Trophoblast cell (in vitro differentiated cells and primary cell): ENCODE data around the gene TCERG1L.
A peak's percentile ranks its signal among the peaks of the same experiment; 100 is the strongest.

Source experiments
- DNase-seq, 2 donors: peaks; one replicate each; pipeline ENCODE4 v3.0.0-alpha.2; 2016
- H2AFZ ChIP-seq: 2 replicates; pipeline ENCODE4 v1.6.1; 2013; ENCODE audit warnings: low read length, moderate library complexity, mild to moderate bottlenecking; ENCODE audit not compliant: insufficient read depth, poor library complexity
- H2AK5ac ChIP-seq: 2 replicates; pipeline ENCODE4 v1.6.1; 2013; ENCODE audit warnings: mild to moderate bottlenecking, low read length
- H2BK120ac ChIP-seq: 2 replicates; pipeline ENCODE4 v1.6.1; 2013; ENCODE audit warnings: low read length, mild to moderate bottlenecking, moderate library complexity; ENCODE audit not compliant: insufficient read depth, poor library complexity
- H2BK12ac ChIP-seq: 2 replicates; pipeline ENCODE4 v1.6.1; 2013; ENCODE audit warnings: mild to moderate bottlenecking, low read length, moderate library complexity
- H2BK5ac ChIP-seq: 2 replicates; pipeline ENCODE4 v1.6.1; 2013; ENCODE audit warnings: low read length, low read depth, moderate library complexity, mild to moderate bottlenecking; ENCODE audit not compliant: poor library complexity
- H3K14ac ChIP-seq: 2 replicates; pipeline ENCODE4 v1.6.1; 2013; ENCODE audit warnings: mild to moderate bottlenecking, low read length
- H3K18ac ChIP-seq: 2 replicates; pipeline ENCODE4 v1.6.1; 2013; ENCODE audit warnings: mild to moderate bottlenecking, low read length
- H3K23ac ChIP-seq: 2 replicates; pipeline ENCODE4 v1.6.1; 2013; ENCODE audit warnings: low read length
- H3K27ac ChIP-seq: 2 replicates; pipeline ENCODE4 v1.5.1; 2013; ENCODE audit warnings: low read depth, mild to moderate bottlenecking, inconsistent platforms, low read length, moderate library complexity
- H3K27me3 ChIP-seq: 2 replicates; pipeline ENCODE4 v1.6.1; 2013; ENCODE audit warnings: inconsistent platforms, mild to moderate bottlenecking, low read length, moderate library complexity; ENCODE audit not compliant: insufficient read depth
- H3K36me3 ChIP-seq, 2 experiments: 1 replicate in 1 of 2; 2 replicates in 1 of 2; pipeline ENCODE4 v1.6.1; 2013; ENCODE audit warnings: low read length in 2 of 2, mild to moderate bottlenecking in 2 of 2, moderate library complexity in 1 of 2; ENCODE audit not compliant: insufficient read depth in 2 of 2, control insufficient read depth in 1 of 2
- H3K4ac ChIP-seq: 2 replicates; pipeline ENCODE4 v1.6.1; 2013; ENCODE audit warnings: low read depth, mild to moderate bottlenecking, low read length, moderate library complexity
- H3K4me1 ChIP-seq, 2 experiments: 1 replicate in 1 of 2; 2 replicates in 1 of 2; pipeline ENCODE4 v1.6.1; 2013; ENCODE audit warnings: low read length in 2 of 2, mild to moderate bottlenecking in 2 of 2, moderate library complexity in 1 of 2; ENCODE audit not compliant: insufficient read depth in 2 of 2, control insufficient read depth in 1 of 2
- H3K4me2 ChIP-seq: 2 replicates; pipeline ENCODE4 v1.6.1; 2013; ENCODE audit warnings: inconsistent platforms, mild to moderate bottlenecking, low read length, moderate library complexity
- H3K4me3 ChIP-seq: 2 replicates; pipeline ENCODE4 v1.5.1; 2013; ENCODE audit warnings: mild to moderate bottlenecking, low read depth, low read length, inconsistent platforms
- H3K79me1 ChIP-seq: one replicate; pipeline ENCODE4 v1.6.1; 2013; ENCODE audit warnings: low read length
- H3K79me2 ChIP-seq: 2 replicates; pipeline ENCODE4 v1.6.1; 2013; ENCODE audit warnings: low read length, mild to moderate bottlenecking; ENCODE audit not compliant: control insufficient read depth, insufficient read depth, poor library complexity
- H3K9ac ChIP-seq: 2 replicates; pipeline ENCODE4 v1.6.1; 2013; ENCODE audit warnings: mild to moderate bottlenecking, low read length
- H3K9me3 ChIP-seq: 2 replicates; pipeline ENCODE4 v1.6.1; 2013; ENCODE audit warnings: low read depth, mild to moderate bottlenecking, control low read depth, inconsistent platforms, low read length; ENCODE audit not compliant: insufficient read depth
- H4K12ac ChIP-seq: 2 replicates; pipeline ENCODE4 v1.6.1; 2013; ENCODE audit warnings: low read depth, mild to moderate bottlenecking, low read length, moderate library complexity
- H4K8ac ChIP-seq: 2 replicates; pipeline ENCODE4 v1.6.1; 2013; ENCODE audit warnings: low read depth, mild to moderate bottlenecking, low read length, moderate library complexity
- H4K91ac ChIP-seq: one replicate; pipeline ENCODE4 v1.6.1; 2013; ENCODE audit warnings: low read depth, mild to moderate bottlenecking, low read length, moderate library complexity
- WGBS: extraction: QIAGEN DNeasy Blood & Tissue Kit; methylation state at CpG from one replicate; pipeline ENCODE4 v1.1.7; 2013; ENCODE audit warnings: missing lambda C conversion rate; ENCODE audit not compliant: insufficient read length, insufficient coverage; ENCODE audit errors: extremely low coverage; 5-methylcytosine and 5-hydroxymethylcytosine counted together

TCERG1L gene

GRCh38 chr10:131215776-131216175 is 95.7 kb downstream of the TCERG1L start:
- Histone ChIP-seq H3K9me3 (no peaks in the 10 kb centered on the region), H3K79me2 (no peaks in the 10 kb centered on the region), H2AK5ac (no peak overlapping the region), H3K23ac (no peak overlapping the region), H3K9ac (no peak overlapping the region), H3K79me1 (peaks cover 2% of the 10 kb centered on the region), H4K12ac (no peak overlapping the region), H2BK120ac (no peak overlapping the region), H3K4me2 (no peak overlapping the region), H3K4me1 (peaks cover 0 to 2% of the 10 kb centered on the region in 2 experiments), H2BK5ac (no peak overlapping the region), H2BK12ac (no peak overlapping the region), H3K4ac (no peak overlapping the region), H4K8ac (no peak overlapping the region), H3K36me3 (no peaks in the 10 kb centered on the region), H3K27ac (no peak overlapping the region), H3K14ac (no peak overlapping the region), H3K4me3 (no peak overlapping the region), H3K18ac (no peak overlapping the region), H2AFZ (no peak overlapping the region), H4K91ac (no peak overlapping the region), H3K27me3 (no peaks in the 10 kb centered on the region)
- DNase-seq, result no peak
- WGBS, result no CpG with 5 or more reads among the region's 6 CpGs

- no peak overlapping the region for H3K9ac ChIP-seq
- WGBS, result no CpG with 5 or more reads among the region's 17 CpGs
- no peak overlapping the region for H3K18ac ChIP-seq
- H2BK5ac ChIP-seq, result no peak overlapping the region
- no peak overlapping the region for H3K4me2 ChIP-seq
- no peak overlapping the region for H3K14ac ChIP-seq
- no peak overlapping the region for H3K23ac ChIP-seq
- H3K79me1 ChIP-seq, result peaks cover 2% of the 10 kb centered on the region
- H2AK5ac ChIP-seq, result no peak overlapping the region
- no peak overlapping the region for H3K27ac ChIP-seq
- H2AFZ ChIP-seq, result no peak overlapping the region
- H2BK120ac ChIP-seq, result no peak overlapping the region
- DNase-seq, result no peak
- H3K27me3 ChIP-seq, result no peaks in the 10 kb centered on the region
- H3K9me3 ChIP-seq, result no peaks in the 10 kb centered on the region
- H4K12ac ChIP-seq, result no peak overlapping the region
- no peak overlapping the region for H3K4ac ChIP-seq
- H3K4me1 ChIP-seq, result peaks cover 0 to 2% of the 10 kb centered on the region in 2 experiments
- H2BK12ac ChIP-seq, result no peak overlapping the region
- no peaks in the 10 kb centered on the region for H3K36me3 ChIP-seq
- H4K91ac ChIP-seq, result no peak overlapping the region
- H3K4me3 ChIP-seq, result no peak overlapping the region
- no peak overlapping the region for H4K8ac ChIP-seq
- H3K79me2 ChIP-seq, result no peaks in the 10 kb centered on the region
Observed at GRCh38 chr10:131214521-131215244, 96.8 kb downstream of the TCERG1L start.

DNA sequence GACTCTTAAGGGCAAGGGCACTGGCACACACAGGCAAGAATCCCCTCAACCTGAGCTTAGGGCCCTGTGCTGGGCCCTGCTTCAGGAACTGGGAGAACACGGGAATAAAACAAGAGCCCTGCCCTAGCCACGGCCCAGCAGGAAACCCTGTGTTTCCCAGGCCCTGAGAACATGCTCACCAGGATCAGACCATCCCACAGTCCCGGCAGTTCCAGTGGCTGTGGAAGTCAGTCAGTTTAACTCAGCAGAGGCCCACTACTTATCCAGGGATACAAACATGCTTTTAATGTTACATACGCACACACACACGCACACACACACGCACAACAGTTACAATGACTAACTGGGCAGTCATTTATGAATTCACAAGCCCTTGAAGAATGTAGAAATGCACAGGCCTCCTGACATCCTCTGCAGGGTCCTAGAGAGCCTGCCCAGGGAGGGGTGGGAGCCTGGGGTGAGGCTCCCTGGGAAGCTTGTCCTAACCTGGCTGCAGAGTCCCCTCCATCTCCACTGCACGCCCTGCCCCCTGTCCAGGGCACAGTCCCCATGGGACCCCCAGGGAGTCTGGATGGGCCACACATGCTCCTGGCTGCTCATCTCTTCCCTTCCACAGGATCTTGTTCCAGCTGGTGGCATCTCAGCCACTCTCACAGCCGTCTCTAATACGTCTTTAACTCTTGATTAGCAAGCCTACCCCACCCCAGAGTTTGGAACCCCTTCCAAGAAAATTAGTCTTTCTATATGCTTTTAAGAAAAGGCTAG is 97.6 kb downstream of the TCERG1L start:
- no peak overlapping the region for H4K91ac ChIP-seq

GRCh38 chr10:131212763-131213325 is 98.7 kb downstream of the TCERG1L start:
- Histone ChIP-seq H3K4me1 (peaks cover 0 to 2% of the 10 kb centered on the region in 2 experiments), H3K4me2 (no peak overlapping the region), H3K14ac (no peak overlapping the region), H3K18ac (peak overlapping the region; percentile 33), H4K91ac (no peak overlapping the region), H2BK5ac (no peak overlapping the region), H3K23ac (no peak overlapping the region), H3K9ac (no peak overlapping the region), H3K9me3 (no peaks in the 10 kb centered on the region), H2BK12ac (no peak overlapping the region), H4K12ac (no peak overlapping the region), H2AFZ (no peak overlapping the region), H3K4ac (no peak overlapping the region), H2BK120ac (no peak overlapping the region), H3K79me2 (no peaks in the 10 kb centered on the region), H3K79me1 (peaks cover 2% of the 10 kb centered on the region), H3K27me3 (no peaks in the 10 kb centered on the region), H4K8ac (no peak overlapping the region), H3K36me3 (peaks cover 0 to under 1% of the 10 kb centered on the region in 2 experiments), H3K27ac (no peak overlapping the region), H3K4me3 (no peak overlapping the region), H2AK5ac (no peak overlapping the region)
- no CpG with 5 or more reads among the region's 5 CpGs for WGBS
- no peak for DNase-seq

More for the DNA sequence above, 97.6 kb downstream of the TCERG1L start:
- Histone ChIP-seq H4K8ac (no peak overlapping the region), H4K12ac (no peak overlapping the region), H3K36me3 (no peaks in the 10 kb centered on the region), H2AK5ac (no peak overlapping the region), H3K27me3 (no peaks in the 10 kb centered on the region), H3K14ac (no peak overlapping the region), H3K9me3 (no peaks in the 10 kb centered on the region), H2BK5ac (no peak overlapping the region), H3K4me1 (peaks cover 0 to 2% of the 10 kb centered on the region in 2 experiments), H3K4ac (no peak overlapping the region), H3K4me3 (no peak overlapping the region), H3K79me1 (peaks cover 2% of the 10 kb centered on the region), H3K4me2 (no peak overlapping the region), H2BK12ac (no peak overlapping the region), H3K27ac (no peak overlapping the region), H3K23ac (no peak overlapping the region), H2AFZ (no peak overlapping the region), H3K79me2 (no peaks in the 10 kb centered on the region), H3K9ac (no peak overlapping the region), H3K18ac (no peak overlapping the region), H2BK120ac (no peak overlapping the region)
- DNase-seq, result peak; percentile 32 to 60
- no CpG with 5 or more reads among the region's 9 CpGs for WGBS
